ENCODE data around the gene RAPGEF5. TPM values are rescaled to one million over a fixed set of nuclear protein-coding genes. Genes with fewer than 3 reads are reported as not detected.

Gene RAPGEF5
- polyA plus RNA-seq, 6 donors from 2014 or later, result 1.4 to 6.8 (median 3.0) TPM

GRCh38 chr7:22302951-22303423 is 54.0 kb downstream of the RAPGEF5 start:
- Mint-ChIP-seq H3K27ac (peak overlapping the region in 1 of 6 donors; percentile 24), H3K4me1 (peaks cover 6 to 13% (median 6%) of the 10 kb centered on the region in 3 donors), H3K9me3 (peaks cover 3 to 16% (median 4%) of the 10 kb centered on the region in 7 donors), H3K4me3 (no peak overlapping the region), H3K27me3 (no peaks in the 10 kb centered on the region), H3K36me3 (peaks cover 15 to 21% of the 10 kb centered on the region in 2 donors)
- DNase-seq (no peak), ATAC-seq (ENCODE audit: low read depth in 2 of 2) (no peak)

GRCh38 chr7:22302193-22302592 is 54.8 kb downstream of the RAPGEF5 start:
- H3K4me3 Mint-ChIP-seq, result no peak overlapping the region
- peak overlapping the region in 2 of 6 donors; percentile 33 to 35 for H3K27ac Mint-ChIP-seq
- ATAC-seq (ENCODE audit: low read depth in 2 of 2) (no peak), DNase-seq (no peak)
- peaks cover 12 to 17% of the 10 kb centered on the region in 2 donors for H3K36me3 Mint-ChIP-seq
- peaks cover 3 to 13% (median 4%) of the 10 kb centered on the region in 7 donors for H3K9me3 Mint-ChIP-seq
- peaks cover 6 to 13% (median 6%) of the 10 kb centered on the region in 3 donors for H3K4me1 Mint-ChIP-seq
- H3K27me3 Mint-ChIP-seq, result no peaks in the 10 kb centered on the region

- Mint-ChIP-seq H3K27me3 (no peaks in the 10 kb centered on the region), H3K9me3 (peaks cover 0 to 9% (median 4%) of the 10 kb centered on the region in 7 donors), H3K4me3 (no peak overlapping the region), H3K36me3 (peaks cover 8 to 13% of the 10 kb centered on the region in 2 donors), H3K4me1 (peaks cover 6 to 13% (median 6%) of the 10 kb centered on the region in 3 donors), H3K27ac (peak overlapping the region in 2 of 6 donors; percentile 33 to 35)
- DNase-seq (no peak), ATAC-seq (ENCODE audit: low read depth in 2 of 2) (no peak)
These were observed 55.2 kb downstream of the RAPGEF5 start for GRCh38 chr7:22301790-22302189.

- Mint-ChIP-seq H3K9me3 (peaks cover 0 to 4% (median 0%) of the 10 kb centered on the region in 7 donors), H3K27ac (peak overlapping the region in 1 of 6 donors; percentile 54), H3K36me3 (peaks cover 3 to 4% of the 10 kb centered on the region in 2 donors), H3K4me1 (peaks cover 6 to 13% (median 6%) of the 10 kb centered on the region in 3 donors), H3K4me3 (no peak overlapping the region), H3K27me3 (no peaks in the 10 kb centered on the region)
- DNase-seq (no peak), ATAC-seq (ENCODE audit: low read depth in 2 of 2) (no peak)
These were observed 56.1 kb downstream of the RAPGEF5 start for GRCh38 chr7:22300839-22301238.

GRCh38 chr7:22296916-22297315 is 60.0 kb downstream of the RAPGEF5 start:
- no peak for ATAC-seq (ENCODE audit: low read depth in 2 of 2)
- no peaks in the 10 kb centered on the region for H3K27me3 Mint-ChIP-seq
- no peak overlapping the region for H3K27ac Mint-ChIP-seq
- H3K36me3 Mint-ChIP-seq, result peaks cover 0 to 6% of the 10 kb centered on the region in 2 donors
- H3K4me3 Mint-ChIP-seq, result no peak overlapping the region
- no peaks in the 10 kb centered on the region for H3K4me1 Mint-ChIP-seq
- DNase-seq, result no peak
- peaks cover 0 to 1% (median 0%) of the 10 kb centered on the region in 7 donors for H3K9me3 Mint-ChIP-seq

- H3K27ac Mint-ChIP-seq, result peak overlapping the region in 1 of 6 donors; percentile 9
These were observed 60.7 kb downstream of the RAPGEF5 start for GRCh38 chr7:22296265-22296566.

GRCh38 chr7:22295402-22296264 is 61.3 kb downstream of the RAPGEF5 start:
- Mint-ChIP-seq H3K9me3 (peaks cover 0 to 1% (median 0%) of the 10 kb centered on the region in 7 donors), H3K4me3 (no peak overlapping the region), H3K27ac (peak overlapping the region in 2 of 6 donors; percentile 1 to 9), H3K27me3 (no peaks in the 10 kb centered on the region), H3K4me1 (no peaks in the 10 kb centered on the region), H3K36me3 (peaks cover 0 to 6% of the 10 kb centered on the region in 2 donors)
- no peak for ATAC-seq (ENCODE audit: low read depth in 2 of 2)
- no peak for DNase-seq

More at GRCh38 chr7:22296265-22296566, 60.7 kb downstream of the RAPGEF5 start:
- no peaks in the 10 kb centered on the region for H3K27me3 Mint-ChIP-seq
- no peak overlapping the region for H3K4me3 Mint-ChIP-seq
- peaks cover 0 to 6% of the 10 kb centered on the region in 2 donors for H3K36me3 Mint-ChIP-seq
- DNase-seq, result no peak
- no peaks in the 10 kb centered on the region for H3K4me1 Mint-ChIP-seq
- ATAC-seq (ENCODE audit: low read depth in 2 of 2), result no peak
- H3K9me3 Mint-ChIP-seq, result peaks cover 0 to 1% (median 0%) of the 10 kb centered on the region in 7 donors

- H3K4me1 Mint-ChIP-seq, result no peaks in the 10 kb centered on the region
- no peaks in the 10 kb centered on the region for H3K27me3 Mint-ChIP-seq
- H3K36me3 Mint-ChIP-seq, result peaks cover 6 to 8% of the 10 kb centered on the region in 2 donors
- H3K9me3 Mint-ChIP-seq, result no peaks in the 10 kb centered on the region
- no peak overlapping the region for H3K4me3 Mint-ChIP-seq
- DNase-seq (no peak), ATAC-seq (ENCODE audit: low read depth in 2 of 2) (no peak)
- H3K27ac Mint-ChIP-seq, result peak overlapping the region in 1 of 6 donors; percentile 3
These were observed 64.4 kb downstream of the RAPGEF5 start for GRCh38 chr7:22292531-22292930.

- Mint-ChIP-seq H3K36me3 (peaks cover 6 to 8% of the 10 kb centered on the region in 2 donors), H3K9me3 (no peaks in the 10 kb centered on the region), H3K4me3 (no peak overlapping the region), H3K27ac (no peak overlapping the region), H3K4me1 (no peaks in the 10 kb centered on the region), H3K27me3 (no peaks in the 10 kb centered on the region)
- ATAC-seq (ENCODE audit: low read depth in 2 of 2) (no peak), DNase-seq (no peak)
These were observed 65.0 kb downstream of the RAPGEF5 start for GRCh38 chr7:22291977-22292376.

GRCh38 chr7:22288202-22288601 is 68.8 kb downstream of the RAPGEF5 start:
- no peak for DNase-seq
- H3K27ac Mint-ChIP-seq, result peak overlapping the region in 1 of 6 donors; percentile 61
- peaks cover 0 to 8% of the 10 kb centered on the region in 2 donors for H3K36me3 Mint-ChIP-seq
- H3K4me3 Mint-ChIP-seq, result no peak overlapping the region
- H3K27me3 Mint-ChIP-seq, result no peaks in the 10 kb centered on the region
- ATAC-seq (ENCODE audit: low read depth in 2 of 2), result no peak
- H3K4me1 Mint-ChIP-seq, result no peaks in the 10 kb centered on the region
- no peaks in the 10 kb centered on the region for H3K9me3 Mint-ChIP-seq

GRCh38 chr7:22287412-22287811 is 69.5 kb downstream of the RAPGEF5 start:
- H3K27me3 Mint-ChIP-seq, result no peaks in the 10 kb centered on the region
- H3K9me3 Mint-ChIP-seq, result no peaks in the 10 kb centered on the region
- ATAC-seq (ENCODE audit: low read depth in 2 of 2) (peak; percentile 57 to 69), DNase-seq (no peak)
- no peak overlapping the region for H3K27ac Mint-ChIP-seq
- no peak overlapping the region for H3K4me3 Mint-ChIP-seq
- H3K36me3 Mint-ChIP-seq, result peaks cover 0 to 8% of the 10 kb centered on the region in 2 donors
- H3K4me1 Mint-ChIP-seq, result no peaks in the 10 kb centered on the region

GRCh38 chr7:22286436-22286835 is 70.5 kb downstream of the RAPGEF5 start:
- no peaks in the 10 kb centered on the region for H3K27me3 Mint-ChIP-seq

GRCh38 chr7:22281481-22281880 is 75.5 kb downstream of the RAPGEF5 start:
- no peak overlapping the region for H3K4me3 Mint-ChIP-seq
- H3K27ac Mint-ChIP-seq, result no peak overlapping the region
- ATAC-seq (ENCODE audit: low read depth in 2 of 2) (no peak), DNase-seq (no peak)
- H3K9me3 Mint-ChIP-seq, result no peaks in the 10 kb centered on the region
- no peaks in the 10 kb centered on the region for H3K4me1 Mint-ChIP-seq
- no peaks in the 10 kb centered on the region for H3K36me3 Mint-ChIP-seq
- H3K27me3 Mint-ChIP-seq, result no peaks in the 10 kb centered on the region

More at GRCh38 chr7:22286436-22286835, 70.5 kb downstream of the RAPGEF5 start:
- Mint-ChIP-seq H3K27ac (no peak overlapping the region), H3K36me3 (peaks cover 0 to 8% of the 10 kb centered on the region in 2 donors), H3K4me3 (no peak overlapping the region), H3K4me1 (no peaks in the 10 kb centered on the region), H3K9me3 (no peaks in the 10 kb centered on the region)
- ATAC-seq (ENCODE audit: low read depth in 2 of 2) (no peak), DNase-seq (no peak)

- Mint-ChIP-seq H3K27me3 (no peaks in the 10 kb centered on the region), H3K9me3 (no peaks in the 10 kb centered on the region), H3K4me1 (no peaks in the 10 kb centered on the region), H3K27ac (peak overlapping the region in 1 of 6 donors; percentile 48), H3K36me3 (no peaks in the 10 kb centered on the region), H3K4me3 (no peak overlapping the region)
- no peak for ATAC-seq (ENCODE audit: low read depth in 2 of 2)
- no peak for DNase-seq
These were observed 76.9 kb downstream of the RAPGEF5 start for GRCh38 chr7:22280031-22280430.
